K562 (cell line): ENCODE data around the gene AQP11. TPM values are rescaled to one million over a fixed set of nuclear protein-coding genes. Genes with fewer than 3 reads are reported as not detected.

Experiments used
- BDP1 ChIP-seq: IDR thresholded peaks from 3 replicates; pipeline ENCODE4 v1.6.1; 2011; ENCODE audit not compliant: insufficient read length, insufficient read depth
- CREB3L1 ChIP-seq: fragments of 450-650 bp; IDR thresholded peaks from 2 replicates; pipeline ENCODE4 v1.6.1; 2014; ENCODE audit warnings: low read depth, mild to moderate bottlenecking, moderate library complexity, borderline replicate concordance
- CTBP1 ChIP-seq: fragments of 450-650 bp; IDR thresholded peaks from 2 replicates; pipeline ENCODE4 v1.6.1; 2016; ENCODE audit warnings: borderline replicate concordance
- MECOM ChIP-seq: fragments of 250-450 bp; sonication (Bioruptor Pico); IDR thresholded peaks from 2 replicates; pipeline ENCODE4 v1.8.0; 2022; ENCODE audit warnings: inconsistent platforms
- NR0B1 ChIP-seq: fragments of 450-650 bp; IDR thresholded peaks from one replicate; pipeline ENCODE4 v1.6.1; 2018; ENCODE audit warnings: mild to moderate bottlenecking, moderate library complexity; ENCODE audit not compliant: partially characterized antibody
- NR4A1 ChIP-seq, 2 experiments: fragments of 250-450 bp in 1 of 2; fragments of 450-650 bp in 1 of 2; sonication (Bioruptor Pico) in 1 of 2; IDR thresholded peaks; 2 replicates each; pipeline versions ENCODE4 v1.4.0 to v1.6.1; 2016 to 2020; ENCODE audit warnings: mild to moderate bottlenecking in 2 of 2, missing compliant biosample characterization in 1 of 2, missing genetic modification characterization in 1 of 2, moderate library complexity in 1 of 2
- RREB1 ChIP-seq: fragments of 250-450 bp; sonication (Bioruptor Pico); IDR thresholded peaks from 2 replicates; pipeline ENCODE4 v1.4.0; 2020
- SNAPC5 ChIP-seq: fragments of 250-450 bp; sonication (Bioruptor Pico); IDR thresholded peaks from 2 replicates; pipeline ENCODE4 v1.8.0; 2021; ENCODE audit warnings: moderate library complexity, mild to moderate bottlenecking, inconsistent platforms
- ZFP1 ChIP-seq: fragments of 450-650 bp; formaldehyde crosslinking; IDR thresholded peaks from 2 replicates; pipeline ENCODE4 v1.4.0; 2020; ENCODE audit warnings: mild to moderate bottlenecking, mixed read lengths
- ZNF398 ChIP-seq: fragments of 250-450 bp; sonication (Bioruptor Pico); IDR thresholded peaks from 2 replicates; pipeline ENCODE4 v1.8.0; 2021; ENCODE audit warnings: moderate library complexity, mild to moderate bottlenecking, inconsistent platforms
- ZNF695 ChIP-seq: fragments of 450-650 bp; formaldehyde crosslinking; IDR thresholded peaks from 2 replicates; pipeline ENCODE4 v1.4.0; 2020; ENCODE audit warnings: mild to moderate bottlenecking, moderate library complexity
- ZNF76 ChIP-seq: fragments of 250-450 bp; sonication (Bioruptor Pico); IDR thresholded peaks from 2 replicates; pipeline ENCODE4 v1.4.0; 2020; ENCODE audit warnings: mild to moderate bottlenecking, moderate library complexity, borderline replicate concordance
- ZNF764 ChIP-seq: fragments of 250-450 bp; sonication (Bioruptor Pico); IDR thresholded peaks from 2 replicates; pipeline ENCODE4 v1.4.0; 2020; ENCODE audit warnings: low read depth, mild to moderate bottlenecking, moderate library complexity
- ZNF77 ChIP-seq: fragments of 250-450 bp; sonication (Bioruptor Pico); IDR thresholded peaks from 2 replicates; pipeline ENCODE4 v1.5.0; 2020
- polyA plus RNA-seq, 8 experiments: library from polyadenylated mRNA; depleted of rRNA in 4 of 8; stranded (reverse) in 5 of 8; unstranded in 3 of 8; fragments of >200 nt; fragmentation: Nextera tagmentation in 2 of 8; fragmentation: Illumina TruSeq in 1 of 8; extraction: Ambion mirVana in 2 of 8; extraction: Trizol in 1 of 8; gene quantifications; 2 replicates each; pipeline versions ENCODE4 v1.2.1 to v1.2.3, GENCODE V29; 2011 to 2014; ENCODE audit warnings: inconsistent platforms in 1 of 8, missing spikeins in 1 of 8
- total RNA-seq, 7 experiments: library from RNA; depleted of rRNA in 6 of 7; stranded (reverse); fragments of >200 nt in 6 of 7; fragmentation: Illumina TruSeq in 2 of 7; extraction: Trizol in 2 of 7; gene quantifications; 2 replicates each; pipeline versions ENCODE4 v1.2.1 to v1.2.3, GENCODE V29; 2011 to 2021; ENCODE audit warnings: low replicate concordance in 1 of 7

AQP11 gene
- total and polyA plus RNA-seq, 9 of the 15 experiments (the other 6 are each of a cell fraction or from before 2014, with no cell fraction given): 0.09 to 1.0 (median 0.36) TPM

GRCh38 chr11:77644887-77645286, 55.1 kb downstream of the AQP11 start (continued):
- TF ChIP-seq BDP1 (no peak), RREB1 (CRISPR knock-in tag) (no peak), CTBP1 (no peak), ZNF398 (CRISPR knock-in tag) (peak; percentile 71; the same call in 1 of the 2 replicates), ZFP1 (CRISPR knock-in tag) (peak; percentile 73), ZNF76 (CRISPR knock-in tag) (0 out of 2 replicates have a peak, but pooled peaks have one; percentile 75), CREB3L1 (no peak), ZNF764 (CRISPR knock-in tag) (no peak), NR4A1 (CRISPR knock-in tag; IDR thresholded peaks at IDR 0.05) (no peak), NR4A1 (tag; IDR thresholded peaks at IDR 0.05) (peak; percentile 96), SNAPC5 (CRISPR knock-in tag) (no peak), MECOM (CRISPR knock-in tag) (peak; percentile 61; the same call in 1 of the 2 replicates), ZNF695 (CRISPR knock-in tag) (no peak), ZNF77 (no peak), NR0B1 (no peak)
